ENCODE results near the gene RMP24.
A peak's percentile ranks its signal among the peaks of the same experiment; 100 is the strongest.
"Not testable (repeated sequence)": the region's sequence is repeated elsewhere in the genome, so short reads cannot be mapped to it uniquely, and the experiment has no call there.

RMP24 gene

GRCh38 chr18:35968278-35968880 is 4.1 kb upstream of the RMP24 start:
- DNase-seq: peak; percentile 18 to 32

DNA sequence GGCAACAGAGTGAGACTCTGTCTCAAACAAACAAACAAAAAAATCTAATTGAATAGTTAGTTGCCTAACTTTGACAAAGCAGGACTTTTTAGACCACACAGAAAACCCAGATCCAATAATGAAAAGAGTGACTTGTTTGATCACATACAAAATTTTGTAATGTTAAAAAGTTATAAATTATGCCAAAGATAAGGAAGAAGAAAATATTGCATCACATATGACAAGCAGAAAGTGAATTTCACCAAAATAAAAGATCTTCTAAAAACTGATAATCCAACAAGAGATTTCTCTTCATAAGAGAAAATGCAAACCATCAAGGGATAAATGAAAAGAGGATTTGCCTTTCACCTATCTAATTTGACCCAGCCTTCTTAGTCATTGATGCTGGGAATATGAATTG is 2.8 kb upstream of the RMP24 start:
- DNase-seq: no peak

GRCh38 chr18:35971661-35972196 is 750 bp upstream of the RMP24 start:
- peak; percentile 64 to 66 for DNase-seq

DNA sequence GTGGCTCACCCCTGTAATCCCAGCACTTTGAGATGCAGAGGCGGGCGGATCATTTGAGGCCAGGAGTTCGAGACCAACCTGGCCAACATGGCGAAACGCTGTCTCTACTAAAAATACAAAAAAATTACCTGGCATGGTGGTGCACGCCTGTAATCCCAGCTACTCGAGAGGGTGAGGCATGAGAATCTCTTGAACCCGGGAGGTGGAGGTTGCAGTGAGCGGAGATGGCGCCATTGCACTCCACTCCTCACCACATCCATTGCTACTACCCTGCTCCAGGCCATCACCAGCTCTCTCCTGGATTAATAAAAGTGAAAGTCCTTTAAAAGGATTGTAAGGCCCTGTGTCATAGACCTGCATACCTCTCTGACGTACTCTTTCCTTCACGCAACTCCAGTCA is 1.2 kb downstream of the RMP24 start:
- no peak for DNase-seq

DNA sequence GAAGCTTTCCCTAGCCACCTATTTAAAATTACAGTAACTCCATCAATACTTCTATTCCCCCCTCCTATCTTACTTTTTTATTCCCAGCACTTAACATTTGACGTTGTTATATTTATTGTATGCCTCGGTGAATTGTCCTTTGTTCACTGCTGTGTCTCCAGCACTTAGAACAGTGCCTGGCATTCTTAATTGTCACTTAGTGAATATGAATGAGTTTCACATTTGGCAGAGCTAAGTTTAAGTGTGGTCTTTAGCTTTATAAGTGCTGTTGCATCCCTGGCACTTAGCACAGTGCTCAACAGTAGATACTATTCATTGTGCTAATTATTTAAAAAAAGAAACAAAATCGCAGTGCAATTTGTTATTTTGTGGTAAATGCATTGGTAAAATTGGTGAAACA is 1.7 kb downstream of the RMP24 start:
- DNase-seq: no peak

DNA sequence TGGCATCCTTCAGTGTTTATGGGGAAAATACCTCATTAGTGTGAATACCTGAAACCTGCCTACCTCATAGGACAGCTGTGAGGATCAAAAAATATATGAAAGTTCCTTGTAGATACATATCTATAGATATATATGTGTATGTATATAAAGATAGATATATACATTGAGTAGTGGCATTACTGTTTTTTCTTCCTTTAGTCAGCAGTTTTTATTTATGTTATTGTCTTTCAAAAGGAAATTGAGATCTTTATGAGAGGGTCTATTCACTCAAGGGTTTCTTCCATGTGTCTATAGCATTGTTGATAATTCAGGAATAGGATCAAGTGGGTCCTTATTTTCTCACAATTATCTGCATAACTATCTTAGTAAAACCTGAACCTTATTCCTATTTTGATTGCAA is 6.6 kb downstream of the RMP24 start:
- no peak for DNase-seq

GRCh38 chr18:35982409-35983114 is 10.1 kb downstream of the RMP24 start:
- no peak for DNase-seq

DNA sequence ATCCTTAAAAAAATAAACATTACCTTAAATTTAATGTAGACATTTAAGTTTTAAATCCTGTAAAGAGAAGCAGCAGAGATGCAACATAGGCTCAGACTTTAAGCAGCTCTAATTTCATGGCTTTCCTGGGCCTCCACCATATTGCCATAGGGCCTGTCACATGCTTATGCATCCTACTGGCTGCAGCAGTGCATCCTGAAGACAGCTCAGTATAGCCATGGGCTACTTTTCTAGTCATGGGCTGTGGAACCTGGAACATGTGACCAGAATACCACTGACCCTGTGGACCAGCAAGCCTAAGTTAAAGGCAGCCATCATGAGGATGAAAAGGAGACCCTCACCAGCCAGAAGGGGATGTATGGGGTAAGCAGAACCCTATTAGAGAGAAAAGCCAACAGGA is 10.7 kb downstream of the RMP24 start:
- no peak for DNase-seq

- DNase-seq: no peak
Measured at GRCh38 chr18:35983818-35984217, 11.3 kb downstream of the RMP24 start.

- no peak for DNase-seq
Measured at GRCh38 chr18:35991696-35992095, 19.2 kb downstream of the RMP24 start.

GRCh38 chr18:35993013-35993412 is 20.5 kb downstream of the RMP24 start:
- no peak for DNase-seq

GRCh38 chr18:35998967-35999366 is 26.5 kb downstream of the RMP24 start:
- peak; percentile 50 to 53 for DNase-seq

GRCh38 chr18:35999925-36000324 is 27.4 kb downstream of the RMP24 start:
- no peak for DNase-seq

DNA sequence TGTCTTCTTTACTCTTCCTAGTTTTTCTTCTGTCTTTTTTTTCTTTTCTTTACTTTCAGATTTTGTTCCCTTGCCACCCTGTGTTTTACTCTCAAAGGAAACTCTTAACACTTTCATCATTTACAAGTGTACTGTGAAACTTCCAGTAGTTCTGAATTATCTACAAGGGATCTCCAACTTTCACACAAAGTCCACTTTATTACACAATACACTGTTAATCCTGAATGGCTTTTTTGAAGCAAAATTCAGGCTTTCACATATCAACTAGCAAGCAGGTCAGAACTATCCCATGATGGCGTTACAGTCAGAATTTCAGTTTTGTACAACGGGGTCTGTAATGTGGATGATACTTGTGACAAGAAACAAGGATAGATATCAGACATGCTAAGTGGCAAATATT is 34.5 kb downstream of the RMP24 start:
- DNase-seq: no peak

DNA sequence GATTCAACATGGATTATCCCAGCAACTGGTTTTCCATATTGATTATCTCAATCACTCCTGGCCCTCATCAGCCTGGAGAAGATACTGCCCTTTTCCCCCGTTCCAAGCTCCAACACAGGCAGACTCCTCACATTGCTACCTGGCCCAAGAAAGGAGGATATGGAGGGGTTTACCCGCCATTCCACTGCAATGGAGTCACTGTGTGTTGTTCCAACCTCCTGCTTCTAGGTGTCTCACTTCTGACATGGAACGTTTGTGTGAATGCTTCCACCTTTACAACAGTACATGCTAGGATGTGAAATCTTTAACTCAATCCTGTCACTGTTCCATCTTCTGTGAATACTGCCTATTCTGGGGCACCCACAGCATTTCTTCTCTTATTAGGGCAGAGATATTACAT is 36.7 kb downstream of the RMP24 start:
- DNase-seq: no peak

DNA sequence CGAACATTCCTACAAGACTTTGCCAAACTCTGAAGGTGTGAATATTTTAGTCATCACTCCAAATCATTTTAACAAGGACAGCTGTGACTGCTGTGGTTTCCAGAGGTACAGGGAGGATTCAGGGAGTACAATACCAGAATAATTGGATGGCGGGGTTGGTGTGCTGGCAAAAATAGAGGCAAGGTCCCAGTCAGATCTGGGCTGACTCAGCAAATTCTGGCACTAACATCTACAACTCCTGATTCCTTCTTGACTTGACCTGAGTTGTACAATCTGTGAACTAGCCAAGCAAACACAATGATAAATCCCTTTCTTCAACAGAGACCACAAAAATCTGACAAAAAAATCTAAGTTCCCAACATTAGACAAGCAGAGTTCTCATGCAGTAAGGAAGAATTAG is 40.4 kb downstream of the RMP24 start:
- no peak for DNase-seq

GRCh38 chr18:36015629-36016028 is 43.1 kb downstream of the RMP24 start:
- DNase-seq: no peak

DNA sequence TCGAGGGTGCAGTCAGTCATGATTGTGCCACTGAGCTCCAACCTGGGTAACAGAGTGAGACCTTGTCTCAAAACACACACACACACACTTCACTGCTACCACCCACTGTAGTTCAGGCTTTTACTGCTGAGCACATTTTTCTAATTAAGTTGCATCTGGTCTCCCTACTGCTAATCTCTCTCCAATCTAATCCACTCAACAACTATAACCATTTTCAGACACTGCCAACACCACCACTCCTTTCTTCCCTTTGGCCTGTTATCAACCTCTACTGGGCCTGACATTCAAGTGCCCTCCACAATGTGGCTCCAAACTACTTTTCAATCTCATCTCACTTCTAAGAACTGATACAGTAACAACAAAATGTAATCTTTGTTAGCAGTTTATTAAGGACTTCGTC is 44.8 kb downstream of the RMP24 start:
- no peak for DNase-seq

- DNase-seq: no peak
Measured at GRCh38 chr18:36020174-36020711, 47.8 kb downstream of the RMP24 start.

DNA sequence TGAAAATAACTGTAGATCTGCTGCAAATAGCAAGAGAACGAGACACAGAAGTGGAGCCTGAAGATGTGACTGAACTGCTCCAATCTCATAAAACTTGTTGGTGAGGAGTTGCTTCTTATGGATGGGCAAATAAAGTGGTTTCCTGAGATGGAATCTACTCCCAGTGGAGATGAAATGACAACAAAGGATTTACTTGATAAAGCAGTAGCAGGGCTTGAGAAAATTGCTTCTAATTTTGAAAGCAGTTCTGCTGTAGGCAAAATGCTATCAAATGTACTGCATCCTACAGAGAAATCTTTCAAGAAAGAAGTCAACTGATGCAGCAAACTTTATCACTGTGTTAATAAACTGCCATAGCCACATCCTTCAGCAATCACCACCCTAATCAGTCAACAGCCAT is 50.9 kb downstream of the RMP24 start:
- DNase-seq: no peak

DNA sequence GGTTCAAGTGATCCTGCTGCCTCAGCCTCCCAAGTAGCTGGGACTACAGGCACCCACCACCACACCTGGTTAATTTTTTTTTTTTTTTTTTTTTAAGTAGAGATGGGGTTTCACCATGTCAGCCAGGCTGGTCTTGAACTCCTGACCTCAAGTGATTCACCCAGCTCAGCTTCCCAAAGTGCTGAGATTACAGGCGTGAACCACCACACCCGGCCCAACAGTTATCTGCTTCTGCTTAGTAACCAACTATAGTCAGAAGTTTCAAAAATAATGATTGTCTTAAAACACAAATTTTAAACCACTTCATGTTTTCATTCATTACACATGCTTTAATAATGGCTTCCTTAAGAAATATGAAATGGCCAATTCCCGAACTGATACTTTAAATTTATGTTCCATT is 51.8 kb downstream of the RMP24 start:
- DNase-seq: not testable (repeated sequence)

GRCh38 chr18:36025025-36025424 is 52.5 kb downstream of the RMP24 start:
- no peak for DNase-seq

DNA sequence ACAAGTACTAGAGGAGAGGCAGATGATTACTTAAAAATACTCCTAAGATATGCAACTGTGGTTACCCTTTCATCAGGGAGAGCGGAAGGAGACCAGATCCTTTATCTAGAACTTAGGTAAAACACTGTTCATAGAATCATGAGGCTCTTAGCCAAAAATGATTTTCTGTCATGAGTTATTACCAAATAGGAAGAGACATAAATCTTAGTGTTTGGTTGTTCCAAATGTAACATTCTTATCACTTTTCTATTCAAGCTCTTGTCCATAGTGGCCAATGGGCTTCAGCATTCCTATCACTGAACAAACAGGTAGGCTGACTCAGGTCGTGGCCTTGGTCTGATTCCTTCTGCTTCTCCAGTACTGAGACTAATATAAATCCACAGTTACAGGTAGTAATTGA is 56.4 kb downstream of the RMP24 start:
- no peak for DNase-seq

All from Kasumi-1 (cell line).